ENCODE measurements around the gene CLNK. TPM values are rescaled to one million over a fixed set of nuclear protein-coding genes. Genes with fewer than 3 reads are reported as not detected.

CLNK gene
- total and polyA plus RNA-seq, 4 donors: under 0.01 to 0.01 (median under 0.01) TPM; not detected in 1

- WGBS: 80% methylated on average over 3 of the region's 3 CpGs
- Histone ChIP-seq H3K27me3 (ENCODE audit: control insufficient read depth in 4 of 4, insufficient read depth in 4 of 4, low read length in 3 of 4) (peaks cover 0 to 4% (median 3%) of the 10 kb centered on the region in 4 donors), H3K36me3 (ENCODE audit: control insufficient read depth in 4 of 4, insufficient read depth in 3 of 4, low read depth in 1 of 4, low read length in 3 of 4) (no peaks in the 10 kb centered on the region), H3K9me3 (ENCODE audit: control insufficient read depth in 4 of 4, low read length in 3 of 4) (no peaks in the 10 kb centered on the region), H3K9ac (ENCODE audit: low read depth in 1 of 2, low read length in 2 of 2) (no peak overlapping the region), H3K27ac (ENCODE audit: low read depth in 1 of 2, low read length in 2 of 2) (no peak overlapping the region), H3K4me1 (ENCODE audit: control insufficient read depth in 4 of 4, insufficient read depth in 4 of 4, low read length in 3 of 4) (no peaks in the 10 kb centered on the region), H3K4me3 (ENCODE audit: low read depth in 1 of 3, low read length in 3 of 3) (no peak overlapping the region)
- TF ChIP-seq RXRA (IDR thresholded peaks at IDR 0.05): no peak
- TF ChIP-seq, protein P1, sequence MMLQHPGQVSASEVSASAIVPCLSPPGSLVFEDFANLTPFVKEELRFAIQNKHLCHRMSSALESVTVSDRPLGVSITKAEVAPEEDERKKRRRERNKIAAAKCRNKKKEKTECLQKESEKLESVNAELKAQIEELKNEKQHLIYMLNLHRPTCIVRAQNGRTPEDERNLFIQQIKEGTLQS (IDR thresholded peaks at IDR 0.05): no peak
- TF ChIP-seq NR2F2 (IDR thresholded peaks at IDR 0.05): no peak
- TF ChIP-seq FOXA1 (IDR thresholded peaks at IDR 0.05): no peak
- TF ChIP-seq JUND (IDR thresholded peaks at IDR 0.05): no peak
- no peak for TF ChIP-seq FOXA2 (IDR thresholded peaks at IDR 0.05)
- TF ChIP-seq CTCF (IDR thresholded peaks at IDR 0.05; ENCODE audit: low read depth, low read length, missing input control): no peak
- no peak for TF ChIP-seq HNF4G (IDR thresholded peaks at IDR 0.05)
- no peak for TF ChIP-seq HNF4A (conservative IDR thresholded peaks at IDR 0.05)
- no peak for TF ChIP-seq RAD21 (IDR thresholded peaks at IDR 0.05)
- TF ChIP-seq, protein P2, sequence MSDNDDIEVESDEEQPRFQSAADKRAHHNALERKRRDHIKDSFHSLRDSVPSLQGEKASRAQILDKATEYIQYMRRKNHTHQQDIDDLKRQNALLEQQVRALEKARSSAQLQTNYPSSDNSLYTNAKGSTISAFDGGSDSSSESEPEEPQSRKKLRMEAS (IDR thresholded peaks at IDR 0.05): no peak
- TF ChIP-seq, protein P3, sequence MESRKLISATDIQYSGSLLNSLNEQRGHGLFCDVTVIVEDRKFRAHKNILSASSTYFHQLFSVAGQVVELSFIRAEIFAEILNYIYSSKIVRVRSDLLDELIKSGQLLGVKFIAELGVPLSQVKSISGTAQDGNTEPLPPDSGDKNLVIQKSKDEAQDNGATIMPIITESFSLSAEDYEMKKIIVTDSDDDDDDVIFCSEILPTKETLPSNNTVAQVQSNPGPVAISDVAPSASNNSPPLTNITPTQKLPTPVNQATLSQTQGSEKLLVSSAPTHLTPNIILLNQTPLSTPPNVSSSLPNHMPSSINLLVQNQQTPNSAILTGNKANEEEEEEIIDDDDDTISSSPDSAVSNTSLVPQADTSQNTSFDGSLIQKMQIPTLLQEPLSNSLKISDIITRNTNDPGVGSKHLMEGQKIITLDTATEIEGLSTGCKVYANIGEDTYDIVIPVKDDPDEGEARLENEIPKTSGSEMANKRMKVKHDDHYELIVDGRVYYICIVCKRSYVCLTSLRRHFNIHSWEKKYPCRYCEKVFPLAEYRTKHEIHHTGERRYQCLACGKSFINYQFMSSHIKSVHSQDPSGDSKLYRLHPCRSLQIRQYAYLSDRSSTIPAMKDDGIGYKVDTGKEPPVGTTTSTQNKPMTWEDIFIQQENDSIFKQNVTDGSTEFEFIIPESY (IDR thresholded peaks at IDR 0.05): no peak
- TF ChIP-seq YY1 (IDR thresholded peaks at IDR 0.05): no peak
- TF ChIP-seq EGR1 (IDR thresholded peaks at IDR 0.05; ENCODE audit: low read depth in 2 of 2): no peak
- TF ChIP-seq SP1 (IDR thresholded peaks at IDR 0.05): no peak
- TF ChIP-seq GABPA (IDR thresholded peaks at IDR 0.05 in 1 of 2, conservative IDR thresholded peaks at IDR 0.05 in 1 of 2): no peak
- no peak for TF ChIP-seq TAF1 (conservative IDR thresholded peaks at IDR 0.05)
- TF ChIP-seq REST (IDR thresholded peaks at IDR 0.05): no peak
- no peak for DNase-seq (ENCODE audit: low spot score)
Observed at GRCh38 chr4:10670321-10670720, 14.2 kb downstream of the CLNK start.
